ENCODE data around the gene CLCNKB.

DNA sequence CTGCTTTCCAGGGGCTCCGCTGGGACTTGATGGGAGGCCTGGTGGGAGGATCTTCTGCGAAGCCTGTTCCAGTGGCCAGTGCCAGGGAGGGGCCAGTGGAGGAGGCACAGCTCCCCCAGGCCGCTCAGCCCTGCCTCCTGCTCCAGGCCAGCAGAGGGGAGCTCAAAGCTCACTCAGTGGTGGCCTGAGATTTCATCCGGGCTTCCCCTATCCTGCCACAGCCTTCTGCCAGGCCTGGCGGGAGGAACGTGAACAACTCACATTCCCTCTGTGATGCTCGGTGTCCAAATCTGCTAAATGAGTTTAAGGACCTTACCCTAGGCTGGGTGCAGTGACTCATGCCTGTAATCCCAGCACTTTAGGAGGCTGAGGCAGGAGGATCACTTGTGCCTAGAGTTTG lies 3.3 kb downstream of the CLCNKB start:
- TF ChIP-seq, protein P1, sequence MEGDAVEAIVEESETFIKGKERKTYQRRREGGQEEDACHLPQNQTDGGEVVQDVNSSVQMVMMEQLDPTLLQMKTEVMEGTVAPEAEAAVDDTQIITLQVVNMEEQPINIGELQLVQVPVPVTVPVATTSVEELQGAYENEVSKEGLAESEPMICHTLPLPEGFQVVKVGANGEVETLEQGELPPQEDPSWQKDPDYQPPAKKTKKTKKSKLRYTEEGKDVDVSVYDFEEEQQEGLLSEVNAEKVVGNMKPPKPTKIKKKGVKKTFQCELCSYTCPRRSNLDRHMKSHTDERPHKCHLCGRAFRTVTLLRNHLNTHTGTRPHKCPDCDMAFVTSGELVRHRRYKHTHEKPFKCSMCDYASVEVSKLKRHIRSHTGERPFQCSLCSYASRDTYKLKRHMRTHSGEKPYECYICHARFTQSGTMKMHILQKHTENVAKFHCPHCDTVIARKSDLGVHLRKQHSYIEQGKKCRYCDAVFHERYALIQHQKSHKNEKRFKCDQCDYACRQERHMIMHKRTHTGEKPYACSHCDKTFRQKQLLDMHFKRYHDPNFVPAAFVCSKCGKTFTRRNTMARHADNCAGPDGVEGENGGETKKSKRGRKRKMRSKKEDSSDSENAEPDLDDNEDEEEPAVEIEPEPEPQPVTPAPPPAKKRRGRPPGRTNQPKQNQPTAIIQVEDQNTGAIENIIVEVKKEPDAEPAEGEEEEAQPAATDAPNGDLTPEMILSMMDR (IDR thresholded peaks at IDR 0.05): no peak
- no peak for TF ChIP-seq POLR2A (IDR thresholded peaks at IDR 0.05)
